NT2/D1 (cell line): ENCODE results near the gene AK8.

Source experiments
- SUZ12 ChIP-seq: IDR thresholded peaks from 2 replicates; pipeline ENCODE4 v1.6.1; 2011; ENCODE audit not compliant: insufficient read length, insufficient read depth; ENCODE audit errors: extremely low read depth
- YY1 ChIP-seq: IDR thresholded peaks from 2 replicates; pipeline ENCODE4 v1.6.1; 2011; ENCODE audit not compliant: insufficient read length, insufficient read depth
- ZNF274 ChIP-seq: IDR thresholded peaks from 2 replicates; pipeline ENCODE4 v1.6.1; 2011; ENCODE audit warnings: mild to moderate bottlenecking, low read depth, low read length

DNA sequence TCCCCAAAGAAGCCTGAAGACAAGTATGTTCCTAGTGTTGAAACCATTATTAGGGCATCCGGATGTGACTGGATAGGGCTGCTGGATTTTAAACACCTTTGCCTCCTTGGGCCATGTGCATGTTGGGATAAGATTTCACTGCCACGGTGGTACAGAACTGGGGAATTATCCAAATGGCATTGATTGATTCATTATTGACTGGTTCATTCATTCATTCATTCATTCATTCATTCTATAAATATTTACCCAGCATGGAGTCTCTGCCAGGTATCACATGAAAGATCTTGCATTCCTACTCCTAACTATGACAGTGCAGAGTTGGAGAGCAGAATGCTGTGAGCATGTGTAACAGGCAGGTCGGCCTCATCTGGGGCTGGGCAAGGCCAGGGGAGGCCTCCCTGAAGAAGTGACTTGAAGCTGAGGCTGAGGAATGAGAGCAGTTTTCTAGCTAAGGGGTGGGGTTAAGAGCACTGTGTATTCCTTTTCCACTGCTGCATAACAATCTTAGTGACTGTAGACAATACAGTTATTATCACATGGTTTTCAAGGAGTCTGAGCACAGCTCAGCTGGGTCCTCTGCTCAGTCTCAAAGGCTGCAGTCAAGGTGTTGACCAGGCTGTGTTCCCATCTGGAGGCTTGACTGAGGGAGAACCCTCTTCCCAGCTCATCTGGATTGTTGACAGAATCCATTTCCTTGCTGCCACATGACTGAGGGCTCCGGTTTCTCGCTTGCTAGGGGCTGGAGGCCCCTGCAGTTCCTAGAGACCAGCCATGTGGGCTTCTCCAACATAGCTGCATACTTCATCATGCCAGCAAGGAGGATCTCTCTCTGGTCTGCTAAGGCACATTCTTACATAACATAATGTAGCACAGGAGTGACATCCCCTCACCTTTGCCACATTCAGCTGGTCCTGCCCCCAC, 35.7 kb downstream of the AK8 start:
- TF ChIP-seq ZNF274 (no peak), YY1 (no peak), SUZ12 (no peak)
